Prostate gland (tissue), 2 donors: ENCODE results near the gene COL23A1. TPM values are rescaled to one million over a fixed set of nuclear protein-coding genes. Genes with fewer than 3 reads are reported as not detected.

Experiments
- DNase-seq: peaks from one replicate; pipeline ENCODE4 v3.0.0-alpha.2; 2019; ENCODE audit warnings: low spot score
- H3K27ac ChIP-seq, 2 donors: fragments of 200-600 bp; sonication (generic); 2 replicates each; pipeline ENCODE4 v1.5.1; 2017 to 2019
- H3K27me3 ChIP-seq: fragments of 200-600 bp; sonication (generic); replicated peaks from 2 replicates; pipeline ENCODE4 v1.5.1; 2019; ENCODE audit not compliant: insufficient read depth
- H3K36me3 ChIP-seq, 2 donors: fragments of 200-600 bp; sonication (generic); 1 replicate in 1 of 2; 2 replicates in 1 of 2; pipeline versions ENCODE4 v1.5.1 to v1.8.1; 2017 to 2019
- H3K4me1 ChIP-seq: fragments of 200-600 bp; sonication (generic); replicated peaks from 2 replicates; pipeline ENCODE4 v1.5.1; 2019
- H3K4me3 ChIP-seq, 2 donors: fragments of 200-600 bp; sonication (generic); 2 replicates each; pipeline ENCODE4 v1.5.1; 2017 to 2019
- H3K9me3 ChIP-seq: fragments of 200-600 bp; sonication (generic); 2 replicates; pipeline ENCODE4 v1.5.1; 2017
- POLR2A ChIP-seq: fragments of 450-650 bp; IDR thresholded peaks from one replicate; pipeline ENCODE4 v1.6.1; 2016; ENCODE audit warnings: antibody characterized with exemption, mild to moderate bottlenecking
- POLR2AphosphoS5 ChIP-seq: sonication (generic); formaldehyde crosslinking; IDR thresholded peaks from one replicate; pipeline ENCODE4 v1.6.1; 2017; ENCODE audit warnings: antibody characterized with exemption
- WGBS: methylation state at CpG from one replicate; pipeline ENCODE4 v1.1.5; 2018; 5-methylcytosine and 5-hydroxymethylcytosine counted together
- intact Hi-C: fragments of 100-400 bp; cut with DNase I; formaldehyde crosslinking; loops from one replicate; pipeline ENCODE4 v1.14.2; 2022
- total RNA-seq, 2 donors: library from RNA; depleted of rRNA; stranded (reverse); fragments of >200 nt; gene quantifications; one replicate each; pipeline ENCODE4 v1.1.0, GENCODE V29; 2016
- TF ChIP-seq, protein P1 (sequence below), 4 experiments: fragments of 200-600 bp in 2 of 4; fragments of 450-650 bp in 2 of 4; sonication (generic) in 2 of 4; IDR thresholded peaks; 1 replicate in 3 of 4; 2 replicates in 1 of 4; pipeline ENCODE4 v1.5.1; 2016 to 2019; ENCODE audit warnings: antibody characterized with exemption in 4 of 4, mild to moderate bottlenecking in 2 of 4, moderate library complexity in 2 of 4

The COL23A1 gene
- total RNA-seq, 2 donors from 2014 or later: 2.7 to 6.1 TPM

DNA sequence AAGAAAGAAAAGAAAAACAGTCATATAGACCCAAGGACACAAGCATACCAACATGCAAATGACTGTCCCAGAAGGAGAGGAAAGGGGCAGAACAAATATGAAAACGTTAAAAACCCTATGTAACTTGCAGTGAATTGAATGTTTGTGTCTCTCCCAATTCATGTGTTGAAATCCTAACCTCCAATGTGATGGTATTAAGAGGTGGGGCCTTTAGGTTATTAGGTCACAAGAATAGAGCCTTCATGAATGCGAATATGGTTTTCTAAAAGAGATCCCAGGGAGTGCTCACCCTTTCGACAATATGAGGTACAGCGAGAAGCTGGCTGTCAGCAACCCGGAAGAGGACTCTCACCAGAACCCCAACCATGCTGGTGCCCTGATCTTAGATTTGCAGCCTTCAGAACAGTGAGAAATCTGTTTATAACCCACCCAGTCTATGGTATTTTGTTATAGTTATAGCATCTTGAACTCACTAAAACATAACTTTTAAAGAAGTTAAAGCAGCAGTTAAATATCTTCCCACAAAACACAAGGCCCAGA lies 371.9 kb downstream of the COL23A1 start:
- intact Hi-C loops: no loop called here
- peaks cover 0 to 8% of the 10 kb centered on the region in 2 donors for H3K36me3 ChIP-seq
- H3K4me1 ChIP-seq: no peaks in the 10 kb centered on the region
- no peak for TF ChIP-seq POLR2AphosphoS5
- no peak for DNase-seq
- no peaks in the 10 kb centered on the region for H3K9me3 ChIP-seq
- 78% methylated on average over 5 of the region's 5 CpGs for WGBS
- H3K27me3 ChIP-seq: no peaks in the 10 kb centered on the region
- H3K4me3 ChIP-seq: no peak overlapping the region
- H3K27ac ChIP-seq: no peak overlapping the region

DNA sequence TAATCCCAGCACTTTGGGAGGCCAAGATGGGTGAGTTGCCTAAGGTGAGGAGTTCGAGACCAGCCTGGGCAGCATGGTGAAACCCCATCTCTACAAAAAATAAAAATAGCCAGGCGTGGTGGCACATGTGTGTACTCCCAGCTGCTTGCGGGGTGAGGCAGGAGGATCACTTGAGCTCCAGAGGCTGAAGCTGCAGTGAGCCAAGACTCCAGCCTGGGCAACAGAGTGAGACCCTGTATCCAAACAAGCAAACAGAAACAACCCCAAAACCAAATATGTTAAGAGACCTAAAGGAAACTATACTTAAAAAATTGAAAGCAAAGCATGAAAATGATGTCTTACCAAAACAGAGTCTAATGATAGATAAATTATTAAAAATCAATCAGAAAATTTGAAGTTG lies 373.4 kb downstream of the COL23A1 start:
- H3K36me3 ChIP-seq: peaks cover 4 to 9% of the 10 kb centered on the region in 2 donors
- no peaks in the 10 kb centered on the region for H3K27me3 ChIP-seq
- H3K27ac ChIP-seq: no peak overlapping the region
- 91% methylated on average over 3 of the region's 3 CpGs for WGBS
- intact Hi-C loops: no loop called here
- no peaks in the 10 kb centered on the region for H3K4me1 ChIP-seq
- no peak for TF ChIP-seq POLR2AphosphoS5
- no peak for TF ChIP-seq POLR2A
- TF ChIP-seq, protein P1, sequence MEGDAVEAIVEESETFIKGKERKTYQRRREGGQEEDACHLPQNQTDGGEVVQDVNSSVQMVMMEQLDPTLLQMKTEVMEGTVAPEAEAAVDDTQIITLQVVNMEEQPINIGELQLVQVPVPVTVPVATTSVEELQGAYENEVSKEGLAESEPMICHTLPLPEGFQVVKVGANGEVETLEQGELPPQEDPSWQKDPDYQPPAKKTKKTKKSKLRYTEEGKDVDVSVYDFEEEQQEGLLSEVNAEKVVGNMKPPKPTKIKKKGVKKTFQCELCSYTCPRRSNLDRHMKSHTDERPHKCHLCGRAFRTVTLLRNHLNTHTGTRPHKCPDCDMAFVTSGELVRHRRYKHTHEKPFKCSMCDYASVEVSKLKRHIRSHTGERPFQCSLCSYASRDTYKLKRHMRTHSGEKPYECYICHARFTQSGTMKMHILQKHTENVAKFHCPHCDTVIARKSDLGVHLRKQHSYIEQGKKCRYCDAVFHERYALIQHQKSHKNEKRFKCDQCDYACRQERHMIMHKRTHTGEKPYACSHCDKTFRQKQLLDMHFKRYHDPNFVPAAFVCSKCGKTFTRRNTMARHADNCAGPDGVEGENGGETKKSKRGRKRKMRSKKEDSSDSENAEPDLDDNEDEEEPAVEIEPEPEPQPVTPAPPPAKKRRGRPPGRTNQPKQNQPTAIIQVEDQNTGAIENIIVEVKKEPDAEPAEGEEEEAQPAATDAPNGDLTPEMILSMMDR (IDR thresholded peaks at IDR 0.05): no peak
- no peak overlapping the region for H3K4me3 ChIP-seq
- DNase-seq: no peak
- H3K9me3 ChIP-seq: no peaks in the 10 kb centered on the region

DNA sequence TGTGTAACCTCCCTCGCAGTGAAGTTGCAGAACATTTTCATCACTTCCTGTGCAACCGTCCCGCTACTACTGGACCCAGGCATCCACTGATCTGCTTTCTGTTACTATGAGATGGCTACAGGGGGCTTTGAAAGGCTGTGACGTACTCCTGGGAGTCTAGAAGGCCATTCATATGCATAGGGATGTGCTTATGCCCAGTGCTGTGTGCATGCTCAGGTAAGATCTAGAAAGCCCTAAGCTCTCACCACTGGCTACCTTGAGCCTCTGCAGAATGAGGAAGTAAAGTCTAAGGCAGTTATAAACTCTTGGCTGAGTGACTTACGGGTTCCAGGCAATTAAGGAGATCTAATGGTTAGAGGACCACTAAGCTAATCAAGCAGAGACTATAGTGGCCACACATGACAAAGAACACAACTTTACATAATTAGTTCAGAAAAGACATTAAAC lies 374.1 kb downstream of the COL23A1 start:
- Histone ChIP-seq H3K27ac (no peak overlapping the region), H3K36me3 (peaks cover 9 to 16% of the 10 kb centered on the region in 2 donors)

DNA sequence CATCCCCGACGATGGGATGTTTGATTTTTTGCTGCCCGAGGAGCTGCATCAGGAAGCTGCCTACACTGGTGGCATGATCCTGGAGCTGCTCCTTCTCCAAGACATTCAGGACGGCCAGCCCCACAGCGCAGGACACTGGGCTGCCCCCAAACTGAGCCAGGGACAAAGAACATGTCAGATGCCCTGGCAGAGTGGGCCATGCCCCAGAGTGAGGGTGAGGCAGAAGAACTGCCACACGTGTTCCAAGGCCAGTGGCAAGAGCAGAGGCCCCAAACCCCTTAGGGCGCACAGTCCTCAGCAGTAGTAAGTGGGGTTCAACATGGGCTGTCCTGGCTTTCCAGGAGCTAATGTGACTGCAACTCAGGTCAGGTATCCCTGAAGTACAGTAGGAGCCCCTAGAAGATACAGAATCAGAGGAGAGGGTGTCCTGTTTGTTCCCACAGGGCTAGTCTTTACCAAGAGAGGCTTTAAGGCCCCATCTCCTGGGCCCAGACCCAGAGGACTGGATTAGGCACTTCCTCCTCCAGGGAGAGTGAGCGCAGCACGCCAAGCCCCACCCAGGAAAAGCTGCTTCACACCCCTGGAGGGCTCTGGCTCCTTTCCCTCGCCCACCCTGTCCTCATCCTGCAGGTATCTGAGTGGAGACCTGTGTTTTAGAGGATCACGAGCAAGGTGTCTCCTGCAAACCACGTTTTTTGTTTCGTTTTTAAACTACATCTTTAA lies 374.8 kb downstream of the COL23A1 start:
- Histone ChIP-seq H3K27ac (no peak overlapping the region), H3K4me3 (no peak overlapping the region), H3K27me3 (no peaks in the 10 kb centered on the region), H3K36me3 (peaks cover 16 to 22% of the 10 kb centered on the region in 2 donors), H3K9me3 (no peaks in the 10 kb centered on the region), H3K4me1 (no peaks in the 10 kb centered on the region)
- intact Hi-C loops: no loop called here
- WGBS: 68% methylated on average over 13 of the region's 13 CpGs
- DNase-seq: no peak
- TF ChIP-seq POLR2A (no peak), POLR2AphosphoS5 (no peak)
- TF ChIP-seq, protein P1 (IDR thresholded peaks at IDR 0.05): no peak

More for the DNA sequence above, 374.1 kb downstream of the COL23A1 start:
- 86% methylated on average over 5 of the region's 5 CpGs for WGBS
- Histone ChIP-seq H3K4me1 (no peaks in the 10 kb centered on the region), H3K9me3 (no peaks in the 10 kb centered on the region), H3K27me3 (no peaks in the 10 kb centered on the region), H3K4me3 (no peak overlapping the region)
- intact Hi-C loops: no loop called here
- DNase-seq: no peak
- no peak for TF ChIP-seq POLR2A
- TF ChIP-seq, protein P1 (IDR thresholded peaks at IDR 0.05): no peak
- TF ChIP-seq POLR2AphosphoS5: no peak

DNA sequence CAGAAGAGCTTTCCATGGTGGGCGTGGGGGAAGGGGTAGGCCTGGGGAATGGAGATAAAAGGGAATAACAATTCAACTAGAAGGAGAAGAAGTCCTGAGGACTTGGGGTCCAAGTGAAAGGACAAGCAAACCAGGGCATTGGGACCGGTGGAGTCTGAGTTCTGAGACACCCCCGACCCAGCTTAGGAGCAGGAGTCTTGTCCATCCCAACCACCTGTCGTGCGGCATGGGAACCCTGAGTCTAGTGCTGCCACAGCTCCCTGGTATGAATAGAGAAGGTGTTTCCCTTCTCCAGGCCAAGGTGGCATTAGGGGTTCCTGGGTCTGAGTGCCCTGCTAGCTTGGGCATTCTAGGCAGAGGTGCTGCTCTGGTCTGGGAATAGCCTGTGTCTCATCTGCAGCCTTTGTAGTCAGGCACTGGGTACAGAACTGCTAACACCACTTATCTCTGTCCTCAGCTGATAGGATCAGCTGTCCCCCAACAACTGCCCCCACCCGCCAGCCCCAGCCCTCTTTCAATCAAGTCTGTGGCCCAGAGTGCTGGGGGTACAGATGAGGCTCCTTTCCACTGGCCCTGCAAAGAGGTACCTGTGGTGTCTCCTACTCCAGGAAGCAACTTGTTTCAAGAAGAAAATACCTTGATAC lies 375.9 kb downstream of the COL23A1 start:
- H3K4me3 ChIP-seq: no peak overlapping the region
- WGBS: 94% methylated on average over 6 of the region's 6 CpGs
- TF ChIP-seq POLR2A (no peak), POLR2AphosphoS5 (no peak)
- TF ChIP-seq, protein P1 (IDR thresholded peaks at IDR 0.05): no peak
- intact Hi-C loops: no loop called here
- H3K27me3 ChIP-seq: no peaks in the 10 kb centered on the region
- H3K4me1 ChIP-seq: no peaks in the 10 kb centered on the region
- H3K27ac ChIP-seq: no peak overlapping the region
- peaks cover 28 to 33% of the 10 kb centered on the region in 2 donors for H3K36me3 ChIP-seq
- DNase-seq: no peak
- H3K9me3 ChIP-seq: no peaks in the 10 kb centered on the region
